Central memory CD8-positive, alpha-beta T cell (primary cell): ENCODE measurements around the gene PARN.

ENCODE experiments used
- ATAC-seq: fragments of 150-1000 bp; cut with Tn5 transposase; replicated peaks from 2 replicates; pipeline ENCODE4 v1.10.0; 2022; ENCODE audit warnings: mild to moderate bottlenecking, moderate FRiP score, moderate number of reproducible peaks; ENCODE audit not compliant: poor library complexity, severe bottlenecking; ENCODE audit errors: extremely low read depth
- DNase-seq, 2 donors: peaks; one replicate each; pipeline ENCODE4 v3.0.0; 2021; ENCODE audit warnings: low spot score in 2 of 2
- H3K27ac Mint-ChIP-seq: one replicate; pipeline ENCODE4 v1.8.0; 2022; ENCODE audit warnings: low read depth, mild to moderate bottlenecking, moderate library complexity, mixed read lengths
- H3K27me3 Mint-ChIP-seq: one replicate; pipeline ENCODE4 v1.8.0; 2022; ENCODE audit warnings: mixed read lengths
- H3K36me3 Mint-ChIP-seq: one replicate; pipeline ENCODE4 v1.8.0; 2022; ENCODE audit warnings: mild to moderate bottlenecking, moderate library complexity, mixed read lengths; ENCODE audit not compliant: insufficient read depth
- H3K4me1 Mint-ChIP-seq: one replicate; pipeline ENCODE4 v1.8.0; 2022; ENCODE audit warnings: mixed read lengths
- H3K4me3 Mint-ChIP-seq: one replicate; pipeline ENCODE4 v1.8.0; 2022; ENCODE audit warnings: mild to moderate bottlenecking, moderate library complexity, mixed read lengths
- H3K9me3 Mint-ChIP-seq: one replicate; pipeline ENCODE4 v1.8.0; 2022; ENCODE audit warnings: mixed read lengths

Gene PARN

GRCh38 chr16:14485121-14485551 is 144.9 kb downstream of the PARN start:
- ATAC-seq (no peak), DNase-seq (no peak)
- H3K9me3 Mint-ChIP-seq: no peaks in the 10 kb centered on the region
- no peaks in the 10 kb centered on the region for H3K27me3 Mint-ChIP-seq
- no peak overlapping the region for H3K4me3 Mint-ChIP-seq
- no peak overlapping the region for H3K27ac Mint-ChIP-seq
- H3K36me3 Mint-ChIP-seq: peaks cover 16% of the 10 kb centered on the region
- H3K4me1 Mint-ChIP-seq: peaks cover 18% of the 10 kb centered on the region

GRCh38 chr16:14483819-14484385 is 146.2 kb downstream of the PARN start:
- Mint-ChIP-seq H3K36me3 (peaks cover 20% of the 10 kb centered on the region), H3K4me1 (peaks cover 13% of the 10 kb centered on the region), H3K27ac (no peak overlapping the region), H3K9me3 (no peaks in the 10 kb centered on the region), H3K4me3 (no peak overlapping the region), H3K27me3 (no peaks in the 10 kb centered on the region)
- no peak for DNase-seq
- ATAC-seq: no peak

- Mint-ChIP-seq H3K27ac (no peak overlapping the region), H3K36me3 (peaks cover 16% of the 10 kb centered on the region), H3K27me3 (no peaks in the 10 kb centered on the region), H3K4me1 (peaks cover 13% of the 10 kb centered on the region), H3K4me3 (no peak overlapping the region), H3K9me3 (no peaks in the 10 kb centered on the region)
- ATAC-seq (no peak), DNase-seq (no peak)
Measured at GRCh38 chr16:14476183-14476582, 153.9 kb downstream of the PARN start.

- no peak for ATAC-seq
- Mint-ChIP-seq H3K27ac (no peak overlapping the region), H3K36me3 (peaks cover 17% of the 10 kb centered on the region), H3K4me1 (peaks cover 13% of the 10 kb centered on the region), H3K9me3 (no peaks in the 10 kb centered on the region), H3K4me3 (no peak overlapping the region), H3K27me3 (no peaks in the 10 kb centered on the region)
- no peak for DNase-seq
Measured at GRCh38 chr16:14475370-14476139, 154.5 kb downstream of the PARN start.

GRCh38 chr16:14473488-14473887 is 156.6 kb downstream of the PARN start:
- no peaks in the 10 kb centered on the region for H3K9me3 Mint-ChIP-seq
- H3K36me3 Mint-ChIP-seq: peaks cover 8% of the 10 kb centered on the region
- ATAC-seq (no peak), DNase-seq (no peak)
- H3K27me3 Mint-ChIP-seq: no peaks in the 10 kb centered on the region
- H3K4me3 Mint-ChIP-seq: no peak overlapping the region
- H3K4me1 Mint-ChIP-seq: peaks cover 15% of the 10 kb centered on the region
- no peak overlapping the region for H3K27ac Mint-ChIP-seq

- Mint-ChIP-seq H3K4me3 (no peak overlapping the region), H3K27me3 (no peaks in the 10 kb centered on the region), H3K27ac (no peak overlapping the region), H3K9me3 (no peaks in the 10 kb centered on the region), H3K4me1 (peaks cover 24% of the 10 kb centered on the region), H3K36me3 (peaks cover 8% of the 10 kb centered on the region)
- DNase-seq (no peak), ATAC-seq (no peak)
Measured at GRCh38 chr16:14472357-14472756, 157.7 kb downstream of the PARN start.

GRCh38 chr16:14470788-14471187 is 159.3 kb downstream of the PARN start:
- Mint-ChIP-seq H3K4me1 (peaks cover 29% of the 10 kb centered on the region), H3K27ac (no peak overlapping the region), H3K9me3 (no peaks in the 10 kb centered on the region), H3K27me3 (no peaks in the 10 kb centered on the region), H3K36me3 (peaks cover 3% of the 10 kb centered on the region), H3K4me3 (no peak overlapping the region)
- ATAC-seq (no peak), DNase-seq (no peak)

GRCh38 chr16:14465799-14466198 is 164.3 kb downstream of the PARN start:
- no peak overlapping the region for H3K4me3 Mint-ChIP-seq

GRCh38 chr16:14464796-14465195 is 165.3 kb downstream of the PARN start:
- ATAC-seq: no peak

More at GRCh38 chr16:14465799-14466198, 164.3 kb downstream of the PARN start:
- H3K9me3 Mint-ChIP-seq: no peaks in the 10 kb centered on the region
- ATAC-seq (no peak), DNase-seq (no peak)
- peaks cover 33% of the 10 kb centered on the region for H3K4me1 Mint-ChIP-seq
- peaks cover 9% of the 10 kb centered on the region for H3K36me3 Mint-ChIP-seq
- no peaks in the 10 kb centered on the region for H3K27me3 Mint-ChIP-seq
- no peak overlapping the region for H3K27ac Mint-ChIP-seq

GRCh38 chr16:14464192-14464591 is 165.9 kb downstream of the PARN start:
- no peaks in the 10 kb centered on the region for H3K27me3 Mint-ChIP-seq
- no peaks in the 10 kb centered on the region for H3K9me3 Mint-ChIP-seq
- H3K36me3 Mint-ChIP-seq: peaks cover 12% of the 10 kb centered on the region
- H3K4me3 Mint-ChIP-seq: no peak overlapping the region
- DNase-seq (no peak), ATAC-seq (no peak)
- H3K27ac Mint-ChIP-seq: no peak overlapping the region
- peaks cover 33% of the 10 kb centered on the region for H3K4me1 Mint-ChIP-seq

More at GRCh38 chr16:14464796-14465195, 165.3 kb downstream of the PARN start:
- Mint-ChIP-seq H3K36me3 (peaks cover 12% of the 10 kb centered on the region), H3K27me3 (no peaks in the 10 kb centered on the region), H3K27ac (no peak overlapping the region), H3K9me3 (no peaks in the 10 kb centered on the region), H3K4me3 (no peak overlapping the region), H3K4me1 (peaks cover 33% of the 10 kb centered on the region)
- DNase-seq: no peak

- no peaks in the 10 kb centered on the region for H3K27me3 Mint-ChIP-seq
- H3K4me1 Mint-ChIP-seq: peaks cover 30% of the 10 kb centered on the region
- ATAC-seq: no peak
- no peak overlapping the region for H3K4me3 Mint-ChIP-seq
- no peaks in the 10 kb centered on the region for H3K9me3 Mint-ChIP-seq
- DNase-seq: no peak
- H3K36me3 Mint-ChIP-seq: peaks cover 14% of the 10 kb centered on the region
- H3K27ac Mint-ChIP-seq: no peak overlapping the region
Measured at GRCh38 chr16:14462811-14463210, 167.2 kb downstream of the PARN start.

GRCh38 chr16:14460726-14461125 is 169.3 kb downstream of the PARN start:
- H3K27ac Mint-ChIP-seq: no peak overlapping the region
- ATAC-seq: no peak

GRCh38 chr16:14458576-14458975 is 171.5 kb downstream of the PARN start:
- H3K36me3 Mint-ChIP-seq: peaks cover 14% of the 10 kb centered on the region
- no peaks in the 10 kb centered on the region for H3K27me3 Mint-ChIP-seq
- ATAC-seq (no peak), DNase-seq (no peak)
- no peaks in the 10 kb centered on the region for H3K9me3 Mint-ChIP-seq
- peaks cover 23% of the 10 kb centered on the region for H3K4me1 Mint-ChIP-seq
- no peak overlapping the region for H3K4me3 Mint-ChIP-seq
- peak overlapping the region; percentile 19 for H3K27ac Mint-ChIP-seq

More at GRCh38 chr16:14460726-14461125, 169.3 kb downstream of the PARN start:
- Mint-ChIP-seq H3K9me3 (no peaks in the 10 kb centered on the region), H3K4me3 (no peak overlapping the region), H3K27me3 (no peaks in the 10 kb centered on the region), H3K36me3 (peaks cover 14% of the 10 kb centered on the region), H3K4me1 (peaks cover 23% of the 10 kb centered on the region)
- DNase-seq: no peak
